ENCODE measurements around the gene IL21R.

The IL21R gene

GRCh38 chr16:27482397-27483087, 80.6 kb downstream of the IL21R start:
- no peak for DNase-seq (ENCODE audit: extremely low read depth in 1 of 2, low read depth in 1 of 2)

GRCh38 chr16:27483088-27483437, 81.1 kb downstream of the IL21R start:
- no peak for DNase-seq (ENCODE audit: extremely low read depth in 1 of 2, low read depth in 1 of 2)

GRCh38 chr16:27483624-27484023, 81.7 kb downstream of the IL21R start:
- DNase-seq (ENCODE audit: extremely low read depth in 1 of 2, low read depth in 1 of 2), result no peak

GRCh38 chr16:27485126-27485525, 83.2 kb downstream of the IL21R start:
- no peak for DNase-seq (ENCODE audit: extremely low read depth in 1 of 2, low read depth in 1 of 2)

- DNase-seq (ENCODE audit: extremely low read depth in 1 of 2, low read depth in 1 of 2), result no peak
These were observed 83.8 kb downstream of the IL21R start for GRCh38 chr16:27485811-27486210.

- no peak for DNase-seq (ENCODE audit: extremely low read depth in 1 of 2, low read depth in 1 of 2)
These were observed 84.4 kb downstream of the IL21R start for GRCh38 chr16:27486344-27486743.

- DNase-seq (ENCODE audit: extremely low read depth in 1 of 2, low read depth in 1 of 2), result no peak
These were observed 84.8 kb downstream of the IL21R start for GRCh38 chr16:27486760-27487159.

GRCh38 chr16:27489421-27489820, 87.4 kb downstream of the IL21R start:
- no peak for DNase-seq (ENCODE audit: extremely low read depth in 1 of 2, low read depth in 1 of 2)

GRCh38 chr16:27489906-27490305, 87.9 kb downstream of the IL21R start:
- no peak for DNase-seq (ENCODE audit: extremely low read depth in 1 of 2, low read depth in 1 of 2)

- DNase-seq (ENCODE audit: extremely low read depth in 1 of 2, low read depth in 1 of 2), result no peak
These were observed 90.1 kb downstream of the IL21R start for GRCh38 chr16:27491894-27492587.

- no peak for DNase-seq (ENCODE audit: extremely low read depth in 1 of 2, low read depth in 1 of 2)
These were observed 90.6 kb downstream of the IL21R start for GRCh38 chr16:27492588-27492979.

- DNase-seq (ENCODE audit: extremely low read depth in 1 of 2, low read depth in 1 of 2), result no peak
These were observed 93.2 kb downstream of the IL21R start for GRCh38 chr16:27495191-27495590.

- no peak for DNase-seq (ENCODE audit: extremely low read depth in 1 of 2, low read depth in 1 of 2)
These were observed 96.3 kb downstream of the IL21R start for GRCh38 chr16:27498031-27498825.

- DNase-seq (ENCODE audit: extremely low read depth in 1 of 2, low read depth in 1 of 2), result no peak
These were observed 97.1 kb downstream of the IL21R start for GRCh38 chr16:27498916-27499658.

- DNase-seq (ENCODE audit: extremely low read depth in 1 of 2, low read depth in 1 of 2), result no peak
These were observed 97.7 kb downstream of the IL21R start for GRCh38 chr16:27499659-27500055.

- DNase-seq (ENCODE audit: extremely low read depth in 1 of 2, low read depth in 1 of 2), result no peak
These were observed 98.8 kb downstream of the IL21R start for GRCh38 chr16:27500801-27501200.
